Small intestine (tissue), 7 donors: ENCODE results near the gene GPR171. TPM values are rescaled to one million over a fixed set of nuclear protein-coding genes. Genes with fewer than 3 reads are reported as not detected.

Experiments used
- DNase-seq, 2 donors: peaks; one replicate each; pipeline versions ENCODE4 v3.0.0 to v3.0.0-alpha.2; 2013
- FAIRE-seq: peaks from 2 replicates; lab custom pipeline; 2012; peaks lifted over from hg19 to GRCh38; lab: Jason Lieb, UNC
- H3K27ac ChIP-seq, 3 donors: one replicate each; pipeline ENCODE4 v1.5.1; 2013; ENCODE audit warnings: low read length in 2 of 3, mild to moderate bottlenecking in 2 of 3, control low read depth in 1 of 3, inconsistent platforms in 1 of 3, low read depth in 1 of 3, moderate library complexity in 1 of 3
- H3K27me3 ChIP-seq, 3 donors: one replicate each; pipeline ENCODE4 v1.6.1; 2013; ENCODE audit warnings: low read length in 3 of 3, inconsistent platforms in 1 of 3; ENCODE audit not compliant: control insufficient read depth in 3 of 3, insufficient read depth in 3 of 3
- H3K36me3 ChIP-seq, 3 donors: one replicate each; pipeline ENCODE4 v1.6.1; 2013; ENCODE audit warnings: low read length in 3 of 3, inconsistent platforms in 1 of 3, low read depth in 1 of 3, mild to moderate bottlenecking in 1 of 3, moderate library complexity in 1 of 3; ENCODE audit not compliant: control insufficient read depth in 3 of 3, insufficient read depth in 2 of 3
- H3K4me1 ChIP-seq, 3 donors: one replicate each; pipeline ENCODE4 v1.6.1; 2013; ENCODE audit warnings: low read length in 2 of 3, inconsistent platforms in 1 of 3, low read depth in 1 of 3, mild to moderate bottlenecking in 1 of 3, moderate library complexity in 1 of 3; ENCODE audit not compliant: control insufficient read depth in 3 of 3, insufficient read depth in 2 of 3
- H3K4me3 ChIP-seq, 3 donors: one replicate each; pipeline ENCODE4 v1.5.1; 2013; ENCODE audit warnings: low read length in 3 of 3, control low read depth in 1 of 3, inconsistent platforms in 1 of 3, low read depth in 1 of 3, mild to moderate bottlenecking in 1 of 3, moderate library complexity in 1 of 3
- H3K9me3 ChIP-seq, 2 donors: one replicate each; pipeline ENCODE4 v1.6.1; 2013; ENCODE audit warnings: low read depth in 1 of 2, low read length in 1 of 2; ENCODE audit not compliant: control insufficient read depth in 2 of 2, insufficient read depth in 1 of 2
- WGBS, 3 donors: extraction: QIAGEN DNeasy Blood & Tissue Kit; methylation state at CpG; one replicate each; pipeline ENCODE4 v1.1.7; 2013; 5-methylcytosine and 5-hydroxymethylcytosine counted together
- polyA plus RNA-seq, 4 donors: library from polyadenylated mRNA; stranded (reverse) in 3 of 4; unstranded in 1 of 4; fragments of 200-250 nt in 3 of 4; fragments of 120-200 nt in 1 of 4; gene quantifications; one replicate each; pipeline versions ENCODE4 v1.2.1 to v1.2.3, GENCODE V29; 2013
- donor health status: healthy with polysubstance abuse.
- donor health status: control.
- donor health status: control.
- donor health status: Bipolar disorder and iron deficiency.
- donor health status: healthy.

GPR171 gene
- polyA plus RNA-seq, 4 donors, result 1.6 to 3.5 (median 2.2) TPM

- Histone ChIP-seq H3K4me3 (no peak overlapping the region), H3K36me3 (peaks cover 0 to 6% (median 2%) of the 10 kb centered on the region in 3 donors), H3K4me1 (peaks cover 0 to 3% (median 0%) of the 10 kb centered on the region in 3 donors), H3K27me3 (no peaks in the 10 kb centered on the region), H3K9me3 (no peaks in the 10 kb centered on the region), H3K27ac (no peak overlapping the region)
- no peak for DNase-seq
- FAIRE-seq, result no peak
- WGBS, 3 donors, result 74 to 91% (median 79%) methylated on average over 5 of the region's 5 CpGs
Measured at GRCh38 chr3:151198849-151199248, 4.2 kb downstream of the GPR171 start.

GRCh38 chr3:151197981-151198767, 4.8 kb downstream of the GPR171 start:
- H3K27me3 ChIP-seq, result no peaks in the 10 kb centered on the region
- DNase-seq (peak; percentile 40 to 61), FAIRE-seq (peak; percentile 19)
- peaks cover 0 to 6% (median 2%) of the 10 kb centered on the region in 3 donors for H3K36me3 ChIP-seq
- H3K9me3 ChIP-seq, result no peaks in the 10 kb centered on the region
- no peak overlapping the region for H3K27ac ChIP-seq
- no peak overlapping the region for H3K4me3 ChIP-seq
- WGBS, 3 donors, result 34 to 68% (median 44%) methylated on average over 6 of the region's 6 CpGs
- peaks cover 0 to 3% (median 0%) of the 10 kb centered on the region in 3 donors for H3K4me1 ChIP-seq

GRCh38 chr3:151197228-151197627, 5.8 kb downstream of the GPR171 start:
- no peak overlapping the region for H3K4me3 ChIP-seq
- FAIRE-seq (no peak), DNase-seq (no peak)
- peaks cover 0 to 6% (median 2%) of the 10 kb centered on the region in 3 donors for H3K36me3 ChIP-seq
- no peak overlapping the region for H3K27ac ChIP-seq
- H3K27me3 ChIP-seq, result no peaks in the 10 kb centered on the region
- no peaks in the 10 kb centered on the region for H3K9me3 ChIP-seq
- WGBS, 3 donors, result 92 to 97% (median 96%) methylated on average over 8 of the region's 8 CpGs
- H3K4me1 ChIP-seq, result peaks cover 0 to 3% (median 0%) of the 10 kb centered on the region in 3 donors

- no peak for DNase-seq
- peaks cover 0 to 3% (median 0%) of the 10 kb centered on the region in 3 donors for H3K4me1 ChIP-seq
- H3K27me3 ChIP-seq, result no peaks in the 10 kb centered on the region
- peaks cover 0 to 6% (median 2%) of the 10 kb centered on the region in 3 donors for H3K36me3 ChIP-seq
- FAIRE-seq, result no peak
- no peaks in the 10 kb centered on the region for H3K9me3 ChIP-seq
- H3K4me3 ChIP-seq, result no peak overlapping the region
- no peak overlapping the region for H3K27ac ChIP-seq
Measured at GRCh38 chr3:151196434-151196833, 6.6 kb downstream of the GPR171 start.

- no peak overlapping the region for H3K4me3 ChIP-seq
- 82 to 97% (median 89%) methylated on average over 1 of the region's 1 CpG for WGBS, 3 donors
- H3K27ac ChIP-seq, result no peak overlapping the region
- no peak for FAIRE-seq
- peaks cover 0 to 6% (median 2%) of the 10 kb centered on the region in 3 donors for H3K36me3 ChIP-seq
- no peaks in the 10 kb centered on the region for H3K9me3 ChIP-seq
- no peaks in the 10 kb centered on the region for H3K27me3 ChIP-seq
- no peak for DNase-seq
- H3K4me1 ChIP-seq, result peaks cover 0 to 3% (median 0%) of the 10 kb centered on the region in 3 donors
Measured at GRCh38 chr3:151195826-151196225, 7.2 kb downstream of the GPR171 start.

GRCh38 chr3:151192545-151192944, 10.5 kb downstream of the GPR171 start:
- 91 to 94% (median 92%) methylated on average over 6 of the region's 6 CpGs for WGBS, 3 donors
- no peaks in the 10 kb centered on the region for H3K4me1 ChIP-seq
- H3K9me3 ChIP-seq, result no peaks in the 10 kb centered on the region
- no peak overlapping the region for H3K4me3 ChIP-seq
- FAIRE-seq (no peak), DNase-seq (no peak)
- H3K27me3 ChIP-seq, result no peaks in the 10 kb centered on the region
- H3K27ac ChIP-seq, result no peak overlapping the region
- H3K36me3 ChIP-seq, result peaks cover 0 to 11% (median 0%) of the 10 kb centered on the region in 3 donors

GRCh38 chr3:151191095-151191494, 11.9 kb downstream of the GPR171 start:
- WGBS, 3 donors, result 80 to 93% (median 84%) methylated on average over 1 of the region's 1 CpG
- Histone ChIP-seq H3K9me3 (no peaks in the 10 kb centered on the region), H3K27me3 (no peaks in the 10 kb centered on the region), H3K4me3 (no peak overlapping the region), H3K27ac (no peak overlapping the region), H3K36me3 (peaks cover 0 to 6% (median 0%) of the 10 kb centered on the region in 3 donors), H3K4me1 (no peaks in the 10 kb centered on the region)
- FAIRE-seq (no peak), DNase-seq (no peak)

- H3K27me3 ChIP-seq, result no peaks in the 10 kb centered on the region
- H3K4me3 ChIP-seq, result no peak overlapping the region
- peaks cover 0 to 3% (median 0%) of the 10 kb centered on the region in 3 donors for H3K4me1 ChIP-seq
- peak overlapping the region in 1 of 3 donors; percentile 54 for H3K27ac ChIP-seq
- H3K9me3 ChIP-seq, result no peaks in the 10 kb centered on the region
- FAIRE-seq (no peak), DNase-seq (peak in 1 of 2 donors; percentile 36)
- 60 to 77% (median 68%) methylated on average over 5 of the region's 5 CpGs for WGBS, 3 donors
- H3K36me3 ChIP-seq, result peaks cover 0 to 2% (median 0%) of the 10 kb centered on the region in 3 donors
Measured at GRCh38 chr3:151183265-151183671, 19.7 kb downstream of the GPR171 start.
